H1 (cell line): ENCODE data around the gene MID1.

Experiments
- CTBP2 ChIP-seq: IDR thresholded peaks from 2 replicates; pipeline ENCODE4 v1.7.0; 2011; ENCODE audit warnings: borderline replicate concordance, mild to moderate bottlenecking, moderate library complexity, mixed read lengths, low read length; ENCODE audit not compliant: insufficient read depth, insufficient read length
- CTCF ChIP-seq, 3 experiments: IDR thresholded peaks; 1 replicate in 2 of 3; 2 replicates in 1 of 3; pipeline versions ENCODE4 v1.5.1 to v1.6.1; 2011; ENCODE audit warnings: low read length in 3 of 3, mild to moderate bottlenecking in 3 of 3, inconsistent platforms in 2 of 3, low read depth in 1 of 3, moderate library complexity in 1 of 3; ENCODE audit not compliant: insufficient read depth in 1 of 3; ENCODE audit errors: control extremely low read depth in 1 of 3
- EZH2 ChIP-seq: fragments of 200-600 bp; sonication (generic); IDR thresholded peaks from 2 replicates; pipeline ENCODE4 v1.7.1; 2012; ENCODE audit warnings: low read depth, mild to moderate bottlenecking, moderate library complexity, low read length, inconsistent platforms; ENCODE audit not compliant: severe bottlenecking
- KDM4A ChIP-seq: IDR thresholded peaks from one replicate; pipeline ENCODE4 v1.7.1; 2012; ENCODE audit warnings: low read depth, mild to moderate bottlenecking, moderate library complexity, low read length, inconsistent platforms; ENCODE audit not compliant: severe bottlenecking
- KDM5A ChIP-seq: fragments of 200-600 bp; IDR thresholded peaks from 2 replicates; pipeline ENCODE4 v1.7.1; 2012; ENCODE audit warnings: mild to moderate bottlenecking, low read length, inconsistent platforms, mixed read lengths
- POLR2A ChIP-seq, 2 experiments: IDR thresholded peaks; 1 replicate in 1 of 2; 2 replicates in 1 of 2; pipeline ENCODE4 v1.6.1; 2011; ENCODE audit warnings: low read depth in 2 of 2, low read length in 2 of 2, mild to moderate bottlenecking in 2 of 2; ENCODE audit errors: control extremely low read depth in 1 of 2
- POLR2AphosphoS5 ChIP-seq: IDR thresholded peaks from 2 replicates; pipeline ENCODE4 v1.6.1; 2011; ENCODE audit warnings: low read depth, low read length
- RNF2 ChIP-seq: fragments of 200-900, 300-1000 bp; sonication (generic); IDR thresholded peaks from 2 replicates; pipeline ENCODE4 v1.7.1; 2016; ENCODE audit warnings: borderline replicate concordance, low read depth, mild to moderate bottlenecking, antibody characterized with exemption, low read length; ENCODE audit not compliant: poor library complexity, severe bottlenecking; ENCODE audit errors: missing control alignments
- SP4 ChIP-seq: IDR thresholded peaks from 2 replicates; pipeline ENCODE4 v1.6.1; 2012; ENCODE audit warnings: low read length, inconsistent platforms
- YY1 ChIP-seq: IDR thresholded peaks from 2 replicates; pipeline ENCODE4 v1.6.1; 2011; ENCODE audit warnings: low read depth, mild to moderate bottlenecking, low read length

- TF ChIP-seq CTCF (IDR thresholded peaks at IDR 0.05; ENCODE audit: control extremely low read depth in 1 of 3, insufficient read depth in 1 of 3, low read depth in 1 of 3, low read length in 3 of 3) (no peak), CTBP2 (no peak), EZH2 (no peak), POLR2A (IDR thresholded peaks at IDR 0.05; ENCODE audit: control extremely low read depth in 1 of 2, low read depth in 2 of 2, low read length in 2 of 2) (no peak), RNF2 (no peak), KDM4A (no peak), KDM5A (no peak), SP4 (no peak), YY1 (no peak), POLR2AphosphoS5 (no peak)
Measured at GRCh38 chrX:10453945-10454344, 166.4 kb downstream of the MID1 start.
